HCT116 (cell line): Measurements from ENCODE around the gene IQGAP2. TPM values are rescaled to one million over a fixed set of nuclear protein-coding genes. Genes with fewer than 3 reads are reported as not detected.

Source experiments
- ATAC-seq: fragments of 200-7000 bp; cut with Tn5 transposase; 2 replicates; pipeline ENCODE4 v1.9.1; 2020; ENCODE audit warnings: mild to moderate bottlenecking, moderate library complexity
- BruUV-seq: library from RNA; stranded (reverse); fragments of 400-500 nt; replicated peaks from 2 replicates; lab custom pipeline; 2021; lab: Mats Ljungman, UMichigan
- CTCF ChIA-PET: fragments of 300-600 bp; sonication (Branson Sonifier 250); formaldehyde crosslinking; loops from one replicate; lab custom pipeline; 2021; ENCODE audit warnings: antibody characterized with exemption; lab: Charles Lee
- POLR2A ChIA-PET: fragments of 300-600, 350-600 bp; sonication (Branson Sonifier 250); formaldehyde crosslinking; loops from one replicate; lab custom pipeline; 2021; ENCODE audit warnings: antibody characterized with exemption; lab: Charles Lee
- RAD21 ChIA-PET, 2 experiments: fragments of 300-600 bp; sonication (Branson Sonifier 250); formaldehyde crosslinking; loops; one replicate each; lab custom pipeline; 2023; ENCODE audit warnings: low total read pairs in 2 of 2; ENCODE audit not compliant: uncharacterized antibody in 2 of 2, unreplicated experiment in 2 of 2, low non-redundant PET in 1 of 2; lab: Charles Lee
- DNase-seq: peaks from one replicate; pipeline ENCODE4 v3.0.0-alpha.2; 2010; ENCODE audit warnings: low read depth, low spot score
- H2AFZ ChIP-seq: fragments of 200-600 bp; shearing (Covaris generic), sonication (generic); 2 replicates; pipeline ENCODE4 v1.6.1; 2017; ENCODE audit warnings: low read depth, mixed run types, mixed read lengths, antibody characterized with exemption, low read length; ENCODE audit not compliant: poor library complexity, severe bottlenecking
- H3K27ac ChIP-seq: 2 replicates; pipeline ENCODE4 v1.5.1; 2012; ENCODE audit warnings: low read depth, low read length
- H3K27me3 ChIP-seq: fragments of 200-600 bp; sonication (generic); 2 replicates; pipeline ENCODE4 v1.6.1; 2016; ENCODE audit warnings: mixed run types, low read length, mixed read lengths; ENCODE audit not compliant: insufficient read depth
- H3K36me3 ChIP-seq, 2 experiments: fragments of 200-500 bp in 1 of 2; fragments of 200-600 bp in 1 of 2; sonication (Bioruptor generic) in 1 of 2; sonication (generic) in 1 of 2; 2 replicates each; pipeline versions ENCODE4 v1.5.1 to v1.6.1; 2014 to 2016; ENCODE audit warnings: low read length in 2 of 2, inconsistent platforms in 1 of 2, mixed read lengths in 1 of 2, mixed run types in 1 of 2; ENCODE audit not compliant: insufficient read depth in 2 of 2, control insufficient read depth in 1 of 2
- H3K4me1 ChIP-seq, 2 experiments: fragments of 200-600 bp in 1 of 2; sonication (generic) in 1 of 2; 2 replicates each; pipeline versions ENCODE4 v1.5.1 to v1.6.1; 2012 to 2017; ENCODE audit warnings: low read length in 2 of 2, inconsistent platforms in 1 of 2, mild to moderate bottlenecking in 1 of 2, mixed read lengths in 1 of 2, mixed run types in 1 of 2, moderate library complexity in 1 of 2; ENCODE audit not compliant: insufficient read depth in 2 of 2, control insufficient read depth in 1 of 2
- H3K4me2 ChIP-seq: fragments of 200-600 bp; sonication (generic); 2 replicates; pipeline ENCODE4 v1.6.1; 2017; ENCODE audit warnings: mixed run types, low read length, mixed read lengths
- H3K4me3 ChIP-seq, 2 experiments: fragments of 200-600 bp in 1 of 2; sonication (generic) in 1 of 2; replicated peaks in 1 of 2; 2 replicates each; pipeline ENCODE4 v1.5.1; 2011 to 2016; ENCODE audit warnings: low read length in 2 of 2, control low read depth in 1 of 2, low read depth in 1 of 2, mild to moderate bottlenecking in 1 of 2, mixed read lengths in 1 of 2, mixed run types in 1 of 2
- H3K79me2 ChIP-seq: fragments of 200-600 bp; sonication (generic); 2 replicates; pipeline ENCODE4 v1.6.1; 2017; ENCODE audit warnings: mild to moderate bottlenecking, mixed run types, low read length, moderate library complexity, mixed read lengths; ENCODE audit not compliant: insufficient read depth
- H3K9ac ChIP-seq: fragments of 200-600 bp; sonication (generic); 2 replicates; pipeline ENCODE4 v1.6.1; 2016; ENCODE audit warnings: low read length, mixed read lengths
- H3K9me2 ChIP-seq: fragments of 200-600 bp; sonication (generic), shearing (Covaris generic); 2 replicates; pipeline ENCODE4 v1.6.1; 2017; ENCODE audit warnings: mixed run types, mild to moderate bottlenecking, moderate library complexity; ENCODE audit not compliant: insufficient read depth
- H3K9me3 ChIP-seq, 2 experiments: fragments of 200-500 bp in 1 of 2; fragments of 200-600 bp in 1 of 2; sonication (Bioruptor generic) in 1 of 2; sonication (generic) in 1 of 2; 2 replicates each; pipeline ENCODE4 v1.6.1; 2014 to 2017; ENCODE audit warnings: low read length in 2 of 2, mixed read lengths in 2 of 2, inconsistent platforms in 1 of 2, low read depth in 1 of 2, mild to moderate bottlenecking in 1 of 2, mixed run types in 1 of 2, moderate library complexity in 1 of 2; ENCODE audit not compliant: control insufficient read depth in 1 of 2, insufficient read depth in 1 of 2
- H4K20me1 ChIP-seq: fragments of 200-600 bp; sonication (generic), shearing (Covaris generic); 2 replicates; pipeline ENCODE4 v1.6.1; 2017; ENCODE audit warnings: mixed run types, mild to moderate bottlenecking, moderate library complexity; ENCODE audit not compliant: insufficient read depth
- EGR1 ChIP-seq: IDR thresholded peaks from 2 replicates; pipeline ENCODE4 v1.6.1; 2012; ENCODE audit warnings: low read depth
- FOSL1 ChIP-seq: IDR thresholded peaks from 2 replicates; pipeline ENCODE4 v1.6.1; 2012; ENCODE audit warnings: low read depth
- MAX ChIP-seq: IDR thresholded peaks from 2 replicates; pipeline ENCODE4 v1.6.1; 2012
- POLR2A ChIP-seq: IDR thresholded peaks from 2 replicates; pipeline ENCODE4 v1.7.0; 2011; ENCODE audit warnings: borderline replicate concordance; ENCODE audit not compliant: insufficient read depth, insufficient read length; ENCODE audit errors: extremely low read depth
- RAD21 ChIP-seq: IDR thresholded peaks from 2 replicates; pipeline ENCODE4 v1.6.1; 2012; ENCODE audit warnings: low read depth, mild to moderate bottlenecking
- SIN3A ChIP-seq: IDR thresholded peaks from 2 replicates; pipeline ENCODE4 v1.6.1; 2012; ENCODE audit warnings: low read depth
- SP1 ChIP-seq: IDR thresholded peaks from 2 replicates; pipeline ENCODE4 v1.6.1; 2012; ENCODE audit warnings: low read depth
- ZBTB33 ChIP-seq: IDR thresholded peaks from 2 replicates; pipeline ENCODE4 v1.6.1; 2011; ENCODE audit warnings: mild to moderate bottlenecking, low read length, moderate library complexity; ENCODE audit not compliant: insufficient replicate concordance; ENCODE audit errors: extremely low read depth
- ZFX ChIP-seq: fragments of 450-650 bp; IDR thresholded peaks from 2 replicates; pipeline ENCODE4 v1.6.1; 2017
- ZNF274 ChIP-seq: fragments of 200-500 bp; sonication (Bioruptor generic); IDR thresholded peaks from 2 replicates; pipeline ENCODE4 v1.6.1; 2014; ENCODE audit warnings: mild to moderate bottlenecking, low read depth, low read length, inconsistent platforms
- intact Hi-C: fragments of 100-400 bp; cut with micrococcal nuclease; formaldehyde crosslinking; loops from 2 replicates; pipeline ENCODE4 v1.10.0; 2022
- total RNA-seq: library from RNA; stranded (reverse); gene quantifications from one replicate; pipeline ENCODE4 v1.2.1, GENCODE V29; 2021; ENCODE audit not compliant: unreplicated experiment

Gene IQGAP2
- total RNA-seq, 1 experiment from 2014 or later, result 2.0 TPM

- Histone ChIP-seq H4K20me1 (no peaks in the 10 kb centered on the region), H3K9ac (no peak overlapping the region), H3K4me2 (no peak overlapping the region), H3K36me3 (no peaks in the 10 kb centered on the region), H3K4me1 (no peaks in the 10 kb centered on the region), H3K9me3 (no peaks in the 10 kb centered on the region), H3K4me3 (no peak overlapping the region), H3K79me2 (no peaks in the 10 kb centered on the region), H3K9me2 (no peaks in the 10 kb centered on the region), H3K27ac (no peak overlapping the region), H3K27me3 (no peaks in the 10 kb centered on the region), H2AFZ (no peak overlapping the region)
- BruUV-seq, result no TSS peak
- ATAC-seq, result no peak
- intact Hi-C loops, result no loop called here
- ChIA-PET POLR2A (no interaction called here), CTCF (no interaction called here), RAD21 (no interaction called here)
- no peak for TF ChIP-seq ZFX
- no peak for TF ChIP-seq SP1
- TF ChIP-seq MAX, result no peak
- no peak for TF ChIP-seq ZNF274
- TF ChIP-seq SIN3A, result no peak
- TF ChIP-seq FOSL1, result no peak
- no peak for TF ChIP-seq RAD21
- no peak for TF ChIP-seq ZBTB33
- no peak for TF ChIP-seq EGR1
- TF ChIP-seq POLR2A, result no peak
- DNase-seq, result no peak
Observed at GRCh38 chr5:76673125-76673524, 270.0 kb downstream of the IQGAP2 start.
